PC-3 (cell line): ENCODE results near the gene DNAAF3. TPM values are rescaled to one million over a fixed set of nuclear protein-coding genes. Genes with fewer than 3 reads are reported as not detected.

Source experiments
- ATAC-seq: fragments of 200-7000 bp; cut with Tn5 transposase; 2 replicates; pipeline ENCODE4 v1.9.1; 2020; ENCODE audit warnings: mild to moderate bottlenecking, moderate library complexity
- BruUV-seq: library from RNA; stranded (reverse); fragments of 400-500 nt; replicated peaks from 2 replicates; lab custom pipeline; 2021; lab: Mats Ljungman, UMichigan
- CTCF ChIA-PET: fragments of 300-600 bp; sonication (Branson Sonifier 250); formaldehyde crosslinking; loops from one replicate; lab custom pipeline; 2022; ENCODE audit warnings: antibody characterized with exemption; lab: Charles Lee
- POLR2A ChIA-PET: fragments of 300-600 bp; sonication (Branson Sonifier 250); formaldehyde crosslinking; loops from one replicate; lab custom pipeline; 2022; ENCODE audit warnings: antibody characterized with exemption; ENCODE audit not compliant: unreplicated experiment; lab: Charles Lee
- DNase-seq: peaks from one replicate; pipeline ENCODE4 v3.0.0-alpha.2; 2015
- H2AFZ ChIP-seq: fragments of 300-600 bp; sonication (generic); 2 replicates; pipeline ENCODE4 v1.6.0; 2016; ENCODE audit warnings: antibody characterized with exemption, low read length
- H3F3A ChIP-seq: fragments of 300-600 bp; sonication (generic); one replicate; pipeline ENCODE4 v1.6.0; 2017; ENCODE audit warnings: antibody characterized with exemption, low read length, control low read depth, mild to moderate bottlenecking; ENCODE audit not compliant: unreplicated experiment
- H3K27ac ChIP-seq: fragments of 300-600 bp; sonication (generic); 2 replicates; pipeline ENCODE4 v1.5.1; 2016; ENCODE audit warnings: mild to moderate bottlenecking, low read length
- H3K27me3 ChIP-seq: fragments of 300-600 bp; sonication (generic); 2 replicates; pipeline ENCODE4 v1.6.1; 2016; ENCODE audit warnings: low read length, mixed read lengths
- H3K36me3 ChIP-seq: fragments of 300-600 bp; sonication (generic); 2 replicates; pipeline ENCODE4 v1.6.1; 2016; ENCODE audit warnings: low read depth, mixed run types, low read length, mixed read lengths
- H3K4me1 ChIP-seq: fragments of 300-600 bp; sonication (generic); 2 replicates; pipeline ENCODE4 v1.5.1; 2016; ENCODE audit warnings: low read length; ENCODE audit not compliant: insufficient read depth
- H3K4me2 ChIP-seq: fragments of 300-600 bp; sonication (generic); 2 replicates; pipeline ENCODE4 v1.6.0; 2016; ENCODE audit warnings: low read length
- H3K4me3 ChIP-seq: fragments of 300-600 bp; sonication (generic); 2 replicates; pipeline ENCODE4 v1.5.1; 2016; ENCODE audit warnings: mild to moderate bottlenecking, low read length, mixed read lengths
- H3K79me2 ChIP-seq: fragments of 300-600 bp; sonication (generic); 2 replicates; pipeline ENCODE4 v1.6.1; 2017; ENCODE audit warnings: low read length, mixed read lengths
- H3K9ac ChIP-seq: fragments of 300-600 bp; sonication (generic); 2 replicates; pipeline ENCODE4 v1.6.0; 2016; ENCODE audit warnings: mild to moderate bottlenecking, low read length
- H3K9me2 ChIP-seq: fragments of 300-600 bp; sonication (generic); replicated peaks from 2 replicates; pipeline ENCODE4 v1.6.1; 2016; ENCODE audit warnings: mixed run types, low read length, mixed read lengths
- H3K9me3 ChIP-seq: fragments of 300-600 bp; sonication (generic); 2 replicates; pipeline ENCODE4 v1.6.1; 2016; ENCODE audit warnings: low read length, mixed read lengths
- H4K20me1 ChIP-seq: fragments of 300-600 bp; sonication (generic); 2 replicates; pipeline ENCODE4 v1.6.1; 2016; ENCODE audit warnings: low read length, mixed read lengths
- EZH2 ChIP-seq: fragments of 300-600 bp; sonication (generic); IDR thresholded peaks from one replicate; pipeline ENCODE4 v1.6.1; 2017; ENCODE audit warnings: antibody characterized with exemption, mild to moderate bottlenecking, low read length; ENCODE audit not compliant: unreplicated experiment
- EZH2phosphoT487 ChIP-seq: fragments of 300-600 bp; sonication (generic); IDR thresholded peaks from 2 replicates; pipeline ENCODE4 v1.6.1; 2018; ENCODE audit warnings: mild to moderate bottlenecking, antibody characterized with exemption, low read length, borderline replicate concordance
- intact Hi-C: fragments of 100-400 bp; cut with micrococcal nuclease; formaldehyde crosslinking; loops from 2 replicates; pipeline ENCODE4 v1.9.0; 2023
- total RNA-seq: library from RNA; depleted of rRNA; stranded (reverse); fragments of >200 nt; gene quantifications from 2 replicates; pipeline ENCODE4 v1.2.3, GENCODE V29; 2014
- TF ChIP-seq, protein P1 (sequence below): fragments of 300-600 bp; sonication (generic); conservative IDR thresholded peaks from 2 replicates; pipeline ENCODE4 v1.5.1; 2017; ENCODE audit warnings: antibody characterized with exemption, low read depth, mild to moderate bottlenecking, low read length

DNAAF3 gene
- total RNA-seq, 1 experiment from 2014 or later: 30.0 TPM

DNA sequence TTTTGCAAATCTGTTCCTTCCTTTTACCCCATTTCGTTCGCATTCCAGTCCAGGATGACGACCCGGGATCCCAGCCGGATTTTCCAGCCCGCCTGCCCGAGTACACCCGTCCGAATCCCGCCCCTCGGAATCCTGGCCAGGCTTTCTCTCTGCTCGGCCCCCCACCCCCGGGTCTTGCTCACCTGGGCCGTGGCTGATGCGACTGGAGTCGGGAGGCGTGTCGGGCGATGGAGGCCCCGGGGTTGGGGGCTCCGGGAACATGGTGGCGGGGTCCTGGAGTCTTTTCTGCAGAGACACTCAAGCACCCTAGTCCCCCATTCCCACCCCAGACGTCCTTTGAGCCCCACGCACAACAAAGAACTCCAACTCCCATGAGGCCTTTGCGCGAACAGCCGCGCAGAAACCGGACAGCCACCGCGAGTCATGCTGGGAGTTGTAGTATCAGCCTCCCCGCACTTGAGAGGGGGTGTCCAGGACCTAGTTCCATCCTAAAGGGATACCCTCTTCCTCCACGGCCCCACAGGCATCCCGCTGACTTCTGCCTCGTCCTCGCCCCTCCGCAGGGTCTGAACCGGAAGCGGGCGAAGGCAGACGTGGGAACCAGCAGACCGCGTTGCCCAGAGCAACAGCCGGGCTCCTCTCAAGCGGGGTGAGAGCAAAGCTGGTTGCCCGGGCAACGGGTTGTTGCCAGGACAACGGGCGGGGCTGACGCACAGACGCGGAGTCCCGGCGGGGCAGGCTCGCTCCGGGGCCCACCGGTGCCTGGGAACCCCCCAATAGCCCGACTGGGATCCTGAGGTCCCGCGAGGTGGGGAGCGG is 12.6 kb upstream of the DNAAF3 start:
- H3K27me3 ChIP-seq: peaks cover 22% of the 10 kb centered on the region
- H3K79me2 ChIP-seq: no peaks in the 10 kb centered on the region
- ChIA-PET CTCF (no interaction called here), POLR2A (interaction anchor here (0.6 kb wide), 1 partner anchor 12 kb away, joined by 5 read pairs; no protein-coding TSS in a partner anchor)
- H3K9ac ChIP-seq: no peak overlapping the region
- TF ChIP-seq, protein P1, sequence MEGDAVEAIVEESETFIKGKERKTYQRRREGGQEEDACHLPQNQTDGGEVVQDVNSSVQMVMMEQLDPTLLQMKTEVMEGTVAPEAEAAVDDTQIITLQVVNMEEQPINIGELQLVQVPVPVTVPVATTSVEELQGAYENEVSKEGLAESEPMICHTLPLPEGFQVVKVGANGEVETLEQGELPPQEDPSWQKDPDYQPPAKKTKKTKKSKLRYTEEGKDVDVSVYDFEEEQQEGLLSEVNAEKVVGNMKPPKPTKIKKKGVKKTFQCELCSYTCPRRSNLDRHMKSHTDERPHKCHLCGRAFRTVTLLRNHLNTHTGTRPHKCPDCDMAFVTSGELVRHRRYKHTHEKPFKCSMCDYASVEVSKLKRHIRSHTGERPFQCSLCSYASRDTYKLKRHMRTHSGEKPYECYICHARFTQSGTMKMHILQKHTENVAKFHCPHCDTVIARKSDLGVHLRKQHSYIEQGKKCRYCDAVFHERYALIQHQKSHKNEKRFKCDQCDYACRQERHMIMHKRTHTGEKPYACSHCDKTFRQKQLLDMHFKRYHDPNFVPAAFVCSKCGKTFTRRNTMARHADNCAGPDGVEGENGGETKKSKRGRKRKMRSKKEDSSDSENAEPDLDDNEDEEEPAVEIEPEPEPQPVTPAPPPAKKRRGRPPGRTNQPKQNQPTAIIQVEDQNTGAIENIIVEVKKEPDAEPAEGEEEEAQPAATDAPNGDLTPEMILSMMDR: no peak
- TF ChIP-seq EZH2phosphoT487 (no peak), EZH2 (no peak)
- no peak overlapping the region for H2AFZ ChIP-seq
- peak overlapping the region; percentile 57 for H3K4me2 ChIP-seq
- H3K36me3 ChIP-seq: no peaks in the 10 kb centered on the region
- H4K20me1 ChIP-seq: no peaks in the 10 kb centered on the region
- intact Hi-C loops: no loop called here
- H3K4me1 ChIP-seq: peaks cover 9% of the 10 kb centered on the region
- DNase-seq (peak; percentile 64), ATAC-seq (peak; percentile 58)
- no peaks in the 10 kb centered on the region for H3F3A ChIP-seq
- H3K9me2 ChIP-seq: no peaks in the 10 kb centered on the region
- H3K4me3 ChIP-seq: no peak overlapping the region
- no peaks in the 10 kb centered on the region for H3K9me3 ChIP-seq
- H3K27ac ChIP-seq: no peak overlapping the region
- no TSS peak for BruUV-seq

DNA sequence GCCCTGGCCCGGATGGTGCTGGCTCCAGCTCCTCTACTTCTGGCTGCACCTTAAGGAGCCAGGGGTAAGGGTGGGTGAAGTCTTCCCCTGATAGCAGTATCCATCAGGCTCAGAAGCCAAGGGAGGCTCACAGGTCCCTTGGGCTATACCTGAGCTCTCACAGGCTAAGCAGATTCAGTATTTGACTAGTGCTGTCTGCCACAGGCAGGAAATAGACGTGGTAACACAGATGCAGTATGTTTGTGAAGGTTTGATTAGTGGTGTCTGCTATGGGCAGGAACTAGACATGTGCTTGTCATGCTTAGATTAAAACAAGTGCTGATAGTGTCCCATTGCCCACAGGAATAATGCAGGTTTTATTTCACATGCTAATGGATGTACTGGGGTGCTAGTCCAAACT is 9.7 kb upstream of the DNAAF3 start:
- no peaks in the 10 kb centered on the region for H3F3A ChIP-seq
- TF ChIP-seq, protein P1: no peak
- no peak for TF ChIP-seq EZH2
- TF ChIP-seq EZH2phosphoT487: no peak
- H3K36me3 ChIP-seq: no peaks in the 10 kb centered on the region
- no peaks in the 10 kb centered on the region for H3K9me2 ChIP-seq
- H4K20me1 ChIP-seq: no peaks in the 10 kb centered on the region
- no peak for ATAC-seq
- no peaks in the 10 kb centered on the region for H3K79me2 ChIP-seq
- no peak overlapping the region for H3K4me2 ChIP-seq
- no peaks in the 10 kb centered on the region for H3K9me3 ChIP-seq
- ChIA-PET CTCF (no interaction called here), POLR2A (no interaction called here)
- H2AFZ ChIP-seq: no peak overlapping the region
- DNase-seq: no peak
- no peak overlapping the region for H3K4me3 ChIP-seq
- peaks cover 14% of the 10 kb centered on the region for H3K27me3 ChIP-seq
- H3K4me1 ChIP-seq: peaks cover 21% of the 10 kb centered on the region
- H3K27ac ChIP-seq: no peak overlapping the region
- intact Hi-C loops: no loop called here
- BruUV-seq: no TSS peak
- H3K9ac ChIP-seq: no peak overlapping the region
